Measurements from ENCODE around the gene ZIC4.

DNA sequence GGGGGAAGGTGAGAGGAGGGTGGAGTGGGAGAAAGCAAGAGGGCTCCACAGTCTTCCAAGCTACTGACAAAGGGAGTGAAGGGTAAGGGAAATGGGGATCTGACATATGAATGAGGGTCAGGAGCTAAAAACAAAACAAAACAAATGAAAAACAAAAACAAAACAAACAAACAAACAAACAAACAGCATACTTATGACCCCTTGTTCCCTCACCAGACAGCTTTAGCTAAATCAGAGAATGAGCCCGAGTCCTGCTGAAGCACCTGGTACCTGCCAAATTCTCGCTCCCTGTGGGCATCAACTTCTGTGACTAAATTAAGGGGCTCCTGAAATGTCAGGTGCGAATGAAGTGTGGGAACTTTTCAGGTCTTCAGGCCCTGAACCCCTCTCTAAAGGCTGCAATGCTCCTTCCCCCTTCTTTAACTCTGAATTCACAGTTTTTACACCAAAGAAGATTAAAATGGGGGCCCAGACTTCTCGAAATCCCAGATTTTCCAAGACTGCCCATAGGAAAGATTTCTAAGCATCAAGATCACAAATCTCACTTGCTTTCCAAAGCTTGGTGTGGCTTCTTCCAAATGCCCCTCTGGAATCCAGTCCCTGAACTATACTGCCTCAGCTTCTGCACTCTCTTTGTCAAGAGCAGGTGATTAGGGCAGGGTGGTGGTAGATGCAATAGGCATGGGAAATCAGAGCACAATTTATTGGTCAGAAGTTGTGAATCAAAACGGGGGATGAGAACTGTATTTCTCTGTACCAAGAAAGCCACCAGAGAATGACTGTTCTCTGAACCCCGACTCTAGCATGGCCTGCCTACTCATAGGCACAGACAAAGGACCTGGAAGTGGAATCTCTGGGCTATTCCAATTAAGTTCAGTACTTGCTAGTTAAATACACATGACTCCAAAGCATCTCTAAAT is 40.9 kb downstream of the ZIC4 start:
- TF ChIP-seq, protein P1, sequence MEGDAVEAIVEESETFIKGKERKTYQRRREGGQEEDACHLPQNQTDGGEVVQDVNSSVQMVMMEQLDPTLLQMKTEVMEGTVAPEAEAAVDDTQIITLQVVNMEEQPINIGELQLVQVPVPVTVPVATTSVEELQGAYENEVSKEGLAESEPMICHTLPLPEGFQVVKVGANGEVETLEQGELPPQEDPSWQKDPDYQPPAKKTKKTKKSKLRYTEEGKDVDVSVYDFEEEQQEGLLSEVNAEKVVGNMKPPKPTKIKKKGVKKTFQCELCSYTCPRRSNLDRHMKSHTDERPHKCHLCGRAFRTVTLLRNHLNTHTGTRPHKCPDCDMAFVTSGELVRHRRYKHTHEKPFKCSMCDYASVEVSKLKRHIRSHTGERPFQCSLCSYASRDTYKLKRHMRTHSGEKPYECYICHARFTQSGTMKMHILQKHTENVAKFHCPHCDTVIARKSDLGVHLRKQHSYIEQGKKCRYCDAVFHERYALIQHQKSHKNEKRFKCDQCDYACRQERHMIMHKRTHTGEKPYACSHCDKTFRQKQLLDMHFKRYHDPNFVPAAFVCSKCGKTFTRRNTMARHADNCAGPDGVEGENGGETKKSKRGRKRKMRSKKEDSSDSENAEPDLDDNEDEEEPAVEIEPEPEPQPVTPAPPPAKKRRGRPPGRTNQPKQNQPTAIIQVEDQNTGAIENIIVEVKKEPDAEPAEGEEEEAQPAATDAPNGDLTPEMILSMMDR (IDR thresholded peaks at IDR 0.05 in 4 of 5, conservative IDR thresholded peaks at IDR 0.05 in 1 of 5) = no peak
- no peak for TF ChIP-seq POLR2A (IDR thresholded peaks at IDR 0.05)
